Neuronal stem cell (in vitro differentiated cells): ENCODE results near the gene TBC1D22A.
A peak's percentile ranks its signal among the peaks of the same experiment; 100 is the strongest.

Experiments
- DNase-seq: peaks from one replicate; pipeline ENCODE4 v3.0.0-alpha.2; 2013; ENCODE audit warnings: low spot score
- H2AFZ ChIP-seq: one replicate; pipeline ENCODE4 v1.6.1; 2013; ENCODE audit warnings: mild to moderate bottlenecking, low read length, inconsistent platforms
- H2AK5ac ChIP-seq: 2 replicates; pipeline ENCODE4 v1.6.1; 2013; ENCODE audit warnings: low read depth, mild to moderate bottlenecking, inconsistent platforms, low read length, moderate library complexity, mixed read lengths
- H2BK120ac ChIP-seq: 2 replicates; pipeline ENCODE4 v1.6.1; 2013; ENCODE audit warnings: low read depth, mild to moderate bottlenecking, inconsistent platforms, low read length, moderate library complexity, mixed read lengths
- H2BK12ac ChIP-seq: one replicate; pipeline ENCODE4 v1.6.1; 2013; ENCODE audit warnings: low read length, inconsistent platforms
- H2BK15ac ChIP-seq: 2 replicates; pipeline ENCODE4 v1.6.1; 2013; ENCODE audit warnings: mild to moderate bottlenecking, low read length, inconsistent platforms, mixed read lengths
- H2BK5ac ChIP-seq: one replicate; pipeline ENCODE4 v1.6.1; 2013; ENCODE audit warnings: inconsistent platforms, mild to moderate bottlenecking, low read length, moderate library complexity
- H3K14ac ChIP-seq: one replicate; pipeline ENCODE4 v1.6.1; 2013; ENCODE audit warnings: low read length, inconsistent platforms
- H3K18ac ChIP-seq: 2 replicates; pipeline ENCODE4 v1.6.1; 2013; ENCODE audit warnings: low read length, inconsistent platforms
- H3K23ac ChIP-seq: 2 replicates; pipeline ENCODE4 v1.6.1; 2013; ENCODE audit warnings: low read depth, mild to moderate bottlenecking, mixed read lengths, low read length, inconsistent platforms; ENCODE audit not compliant: poor library complexity
- H3K27ac ChIP-seq: replicated peaks from 3 replicates; pipeline ENCODE4 v1.5.1; 2013; ENCODE audit warnings: low read length, inconsistent platforms
- H3K27me3 ChIP-seq, 3 experiments: 2 replicates each; pipeline ENCODE4 v1.6.1; 2013; ENCODE audit warnings: low read length in 3 of 3, mild to moderate bottlenecking in 2 of 3, inconsistent platforms in 1 of 3, low read depth in 1 of 3, mixed read lengths in 1 of 3, moderate library complexity in 1 of 3; ENCODE audit not compliant: control insufficient read depth in 3 of 3, insufficient read depth in 3 of 3
- H3K36me3 ChIP-seq, 2 donors: replicated peaks in 1 of 2; 2 replicates each; pipeline ENCODE4 v1.6.1; 2013; ENCODE audit warnings: low read length in 2 of 2; ENCODE audit not compliant: control insufficient read depth in 2 of 2, insufficient read depth in 2 of 2
- H3K4ac ChIP-seq: 2 replicates; pipeline ENCODE4 v1.6.1; 2013; ENCODE audit warnings: inconsistent platforms, mild to moderate bottlenecking, low read length, moderate library complexity
- H3K4me1 ChIP-seq, 2 donors: 1 replicate in 1 of 2; 2 replicates in 1 of 2; pipeline ENCODE4 v1.6.1; 2013; ENCODE audit warnings: low read length in 2 of 2, low read depth in 1 of 2; ENCODE audit not compliant: control insufficient read depth in 2 of 2, insufficient read depth in 1 of 2
- H3K4me2 ChIP-seq: one replicate; pipeline ENCODE4 v1.6.1; 2013; ENCODE audit warnings: mild to moderate bottlenecking, low read length, inconsistent platforms; ENCODE audit not compliant: insufficient read depth, poor library complexity, severe bottlenecking
- H3K4me3 ChIP-seq, 2 donors: 2 replicates each; pipeline ENCODE4 v1.5.1; 2013; ENCODE audit warnings: low read length in 2 of 2, mild to moderate bottlenecking in 2 of 2, inconsistent platforms in 1 of 2, moderate library complexity in 1 of 2
- H3K79me1 ChIP-seq: one replicate; pipeline ENCODE4 v1.6.1; 2013; ENCODE audit warnings: low read depth, mild to moderate bottlenecking, inconsistent platforms, low read length, moderate library complexity
- H3K9ac ChIP-seq: one replicate; pipeline ENCODE4 v1.6.1; 2013; ENCODE audit warnings: mild to moderate bottlenecking, low read depth, low read length, inconsistent platforms; ENCODE audit not compliant: poor library complexity
- H3K9me3 ChIP-seq, 2 donors: replicated peaks in 1 of 2; 2 replicates each; pipeline versions ENCODE3 to v1.6.1; 2013; ENCODE audit warnings: low read length in 2 of 2, mild to moderate bottlenecking in 2 of 2, inconsistent platforms in 1 of 2, low read depth in 1 of 2, mixed read lengths in 1 of 2, moderate library complexity in 1 of 2; ENCODE audit not compliant: control insufficient read depth in 2 of 2, insufficient read depth in 1 of 2
- H4K8ac ChIP-seq: one replicate; pipeline ENCODE4 v1.6.1; 2013; ENCODE audit warnings: low read depth, mild to moderate bottlenecking, inconsistent platforms, low read length, moderate library complexity
- H4K91ac ChIP-seq: one replicate; pipeline ENCODE4 v1.6.1; 2013; ENCODE audit warnings: low read length, low read depth, mild to moderate bottlenecking, inconsistent platforms; ENCODE audit not compliant: poor library complexity
- WGBS, 2 donors: extraction: QIAGEN DNeasy Blood & Tissue Kit; methylation state at CpG; one replicate each; pipeline ENCODE4 v1.1.7; 2013; ENCODE audit warnings: missing lambda C conversion rate in 2 of 2, mixed read lengths in 1 of 2; ENCODE audit not compliant: insufficient read length in 2 of 2, insufficient replicate concordance in 1 of 2; ENCODE audit errors: extremely low coverage in 2 of 2; 5-methylcytosine and 5-hydroxymethylcytosine counted together

TBC1D22A gene

DNA sequence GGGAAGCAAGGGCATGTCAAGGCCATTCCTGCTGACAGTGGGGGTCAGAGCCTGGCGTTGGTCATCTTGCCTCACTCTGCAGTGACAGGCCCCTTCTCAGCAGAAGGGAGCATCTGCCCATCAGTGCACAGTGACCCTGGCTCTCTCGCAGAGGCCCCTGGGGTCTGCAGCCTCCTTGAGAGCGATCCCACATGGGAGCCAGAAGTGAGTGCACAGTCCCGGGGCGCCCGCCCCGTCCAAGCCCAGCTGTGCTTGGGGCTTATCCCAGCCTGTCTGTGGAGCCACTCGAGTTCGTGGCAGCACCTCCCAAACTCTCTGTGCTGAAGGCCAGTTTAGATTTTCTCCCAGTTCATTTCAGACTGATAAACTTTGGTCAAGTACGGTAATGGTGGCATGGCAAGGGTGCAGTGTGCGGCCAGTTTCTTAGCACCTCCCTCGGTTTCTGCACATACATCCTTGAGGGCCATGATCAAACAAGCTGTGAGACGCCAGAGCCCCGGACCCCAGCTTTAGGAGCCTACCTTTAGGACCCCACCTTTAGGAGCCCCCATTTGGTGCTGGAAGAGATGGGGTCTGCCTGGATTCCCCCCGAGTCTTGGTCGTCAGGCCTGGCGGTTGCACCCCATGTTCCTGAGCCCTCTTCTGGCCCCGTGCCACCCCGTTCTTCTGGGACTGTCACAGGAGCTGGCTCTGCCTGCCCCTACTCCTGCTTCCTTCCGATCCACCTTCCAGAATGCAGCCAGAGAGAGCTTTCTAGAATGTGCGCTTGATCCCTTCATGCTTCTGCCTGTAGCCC lies 369.4 kb downstream of the TBC1D22A start:
- Histone ChIP-seq H2BK15ac (no peak overlapping the region), H2AK5ac (no peak overlapping the region), H3K4me1 (peaks cover 0 to 5% of the 10 kb centered on the region in 2 donors), H4K91ac (no peak overlapping the region), H3K79me1 (no peaks in the 10 kb centered on the region), H2BK12ac (no peak overlapping the region), H2BK5ac (no peak overlapping the region), H3K9ac (no peak overlapping the region), H3K18ac (peak overlapping the region; percentile 7), H3K27me3 (no peaks in the 10 kb centered on the region), H3K4ac (no peak overlapping the region), H3K4me3 (no peak overlapping the region), H3K27ac (no peak overlapping the region), H3K4me2 (no peak overlapping the region), H2BK120ac (peak overlapping the region; percentile 7), H3K36me3 (no peaks in the 10 kb centered on the region), H2AFZ (no peak overlapping the region), H3K9me3 (no peaks in the 10 kb centered on the region), H3K23ac (peak overlapping the region; percentile 32), H4K8ac (peak overlapping the region; percentile 32), H3K14ac (no peak overlapping the region)
- WGBS, 2 donors = no CpG with 5 or more reads among the region's 21 CpGs
- no peak for DNase-seq

GRCh38 chr22:47132428-47132825 lies 370.0 kb downstream of the TBC1D22A start:
- no peaks in the 10 kb centered on the region for H3K36me3 ChIP-seq
- no peak overlapping the region for H2BK15ac ChIP-seq
- H4K8ac ChIP-seq = peak overlapping the region; percentile 32
- H2BK12ac ChIP-seq = no peak overlapping the region
- no peak overlapping the region for H3K27ac ChIP-seq
- peak overlapping the region; percentile 7 for H2BK120ac ChIP-seq
- H3K9ac ChIP-seq = no peak overlapping the region
- H3K4me3 ChIP-seq = no peak overlapping the region
- WGBS, 2 donors = no CpG with 5 or more reads among the region's 13 CpGs
- H3K14ac ChIP-seq = no peak overlapping the region
- no peak for DNase-seq
- no peak overlapping the region for H2BK5ac ChIP-seq
- H2AFZ ChIP-seq = no peak overlapping the region
- no peak overlapping the region for H3K4ac ChIP-seq
- no peaks in the 10 kb centered on the region for H3K27me3 ChIP-seq
- peak overlapping the region; percentile 7 for H3K18ac ChIP-seq
- H3K4me2 ChIP-seq = no peak overlapping the region
- H3K79me1 ChIP-seq = no peaks in the 10 kb centered on the region
- peaks cover 0 to 5% of the 10 kb centered on the region in 2 donors for H3K4me1 ChIP-seq
- H2AK5ac ChIP-seq = no peak overlapping the region
- H3K23ac ChIP-seq = peak overlapping the region; percentile 32
- no peaks in the 10 kb centered on the region for H3K9me3 ChIP-seq
- H4K91ac ChIP-seq = no peak overlapping the region

DNA sequence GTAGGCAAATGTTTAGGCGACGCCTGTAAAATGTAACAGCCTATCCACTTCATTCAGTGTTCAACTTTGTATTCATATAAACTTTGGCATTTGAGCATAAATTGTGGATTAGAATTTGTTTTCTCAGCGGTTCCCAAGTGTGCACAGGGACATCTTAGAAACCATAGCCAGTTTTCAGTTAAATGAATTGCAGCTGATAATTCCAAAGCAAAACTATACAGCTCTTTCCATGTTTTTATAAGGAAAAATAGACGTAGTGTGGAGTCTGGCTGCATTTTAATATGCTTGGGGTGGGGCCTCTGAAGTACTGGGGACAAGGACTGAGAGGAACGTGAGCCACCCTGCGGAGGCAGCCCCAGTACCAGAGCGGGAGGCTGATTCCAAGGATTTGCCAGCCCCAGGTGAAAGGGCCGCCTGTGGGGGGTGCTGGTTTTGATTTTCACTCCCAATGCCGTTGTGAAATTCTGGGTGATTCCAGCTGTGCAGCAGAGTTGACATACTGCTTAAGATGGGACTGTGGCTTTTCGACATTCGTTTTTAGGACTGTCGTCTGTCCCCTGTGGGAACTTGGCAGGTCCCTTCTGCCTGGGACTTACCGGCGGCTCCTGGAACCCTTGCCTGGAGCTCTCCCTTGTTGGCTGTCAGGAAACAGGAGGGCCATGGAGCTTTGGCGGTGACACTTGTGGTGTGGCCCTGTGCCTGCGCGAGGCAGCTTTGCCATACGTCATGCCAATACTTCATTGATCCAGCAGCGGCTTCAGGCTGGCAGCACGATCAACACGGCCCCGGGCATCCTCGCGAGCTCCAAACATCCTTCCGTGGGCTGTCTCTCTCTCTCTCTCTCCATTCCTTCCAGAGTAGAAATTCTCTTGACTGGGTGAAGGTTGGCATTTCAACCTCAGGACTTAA lies 370.9 kb downstream of the TBC1D22A start:
- Histone ChIP-seq H3K4me3 (no peak overlapping the region), H3K4me1 (peaks cover 0 to 5% of the 10 kb centered on the region in 2 donors), H3K23ac (peak overlapping the region; percentile 60), H3K79me1 (no peaks in the 10 kb centered on the region), H3K4ac (no peak overlapping the region), H3K27ac (no peak overlapping the region), H2BK5ac (no peak overlapping the region), H3K9ac (no peak overlapping the region), H4K8ac (no peak overlapping the region), H2BK120ac (no peak overlapping the region), H3K27me3 (no peaks in the 10 kb centered on the region), H3K9me3 (no peaks in the 10 kb centered on the region), H2AFZ (no peak overlapping the region), H3K14ac (peak overlapping the region; percentile 63), H2BK15ac (no peak overlapping the region), H4K91ac (no peak overlapping the region), H2AK5ac (no peak overlapping the region), H3K18ac (no peak overlapping the region), H3K36me3 (no peaks in the 10 kb centered on the region), H3K4me2 (no peak overlapping the region), H2BK12ac (no peak overlapping the region)
- no peak for DNase-seq
- no CpG with 5 or more reads among the region's 25 CpGs for WGBS, 2 donors

DNA sequence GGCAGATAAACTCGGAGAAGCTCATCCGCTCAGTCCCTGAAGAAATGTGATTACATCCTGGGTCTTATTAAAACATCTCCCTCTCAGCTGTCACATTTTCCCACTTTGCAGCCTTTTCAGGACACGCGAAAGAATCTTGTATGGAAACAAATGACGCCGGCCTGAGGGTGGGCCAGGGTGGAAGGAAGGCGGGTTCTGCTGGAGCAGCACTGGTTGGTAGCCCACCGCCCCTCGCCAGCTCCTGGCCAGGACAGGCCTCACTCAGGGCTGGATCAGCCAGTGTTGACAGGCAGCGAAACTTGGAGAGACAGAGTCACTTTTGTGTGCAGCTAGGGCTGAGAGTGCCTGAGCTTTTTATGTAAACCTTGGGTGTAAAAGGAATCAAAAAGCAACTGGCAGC lies 371.8 kb downstream of the TBC1D22A start:
- Histone ChIP-seq H3K18ac (no peak overlapping the region), H3K14ac (no peak overlapping the region), H2AFZ (no peak overlapping the region), H3K27ac (no peak overlapping the region), H2BK120ac (no peak overlapping the region), H4K91ac (no peak overlapping the region), H3K4me3 (no peak overlapping the region), H3K27me3 (no peaks in the 10 kb centered on the region), H3K9ac (no peak overlapping the region), H3K4me2 (no peak overlapping the region), H2BK12ac (no peak overlapping the region), H2BK5ac (no peak overlapping the region), H3K36me3 (no peaks in the 10 kb centered on the region), H4K8ac (no peak overlapping the region), H3K79me1 (no peaks in the 10 kb centered on the region), H3K9me3 (no peaks in the 10 kb centered on the region), H2BK15ac (no peak overlapping the region), H3K4ac (no peak overlapping the region), H3K4me1 (peaks cover 0 to 5% of the 10 kb centered on the region in 2 donors), H3K23ac (no peak overlapping the region), H2AK5ac (no peak overlapping the region)
- DNase-seq = no peak
- WGBS, 2 donors = no CpG with 5 or more reads among the region's 10 CpGs
